ENCODE results near the gene PARP3.

- TF ChIP-seq KDM5A (IDR thresholded peaks at IDR 0.05; ENCODE audit: low read length) (no peak), CREB1 (IDR thresholded peaks at IDR 0.05) (no peak), EZH2 (IDR thresholded peaks at IDR 0.05; ENCODE audit: low read depth, low read length, severe bottlenecking) (no peak)
These were observed 32.3 kb downstream of the PARP3 start for GRCh38 chr3:51974277-51974962.
